IPS-20b (cell line): ENCODE results near the gene ATP5F1E.
"Not testable (repeated sequence)": the region's sequence is repeated elsewhere in the genome, so short reads cannot be mapped to it uniquely, and the experiment has no call there.

Experiments
- H3K27ac ChIP-seq: one replicate; pipeline ENCODE4 v1.5.1; 2013; ENCODE audit warnings: low read length
- H3K27me3 ChIP-seq: 2 replicates; pipeline ENCODE4 v1.6.1; 2013; ENCODE audit warnings: mild to moderate bottlenecking, low read length, inconsistent platforms; ENCODE audit not compliant: insufficient read depth
- H3K36me3 ChIP-seq: 2 replicates; pipeline ENCODE4 v1.6.1; 2013; ENCODE audit warnings: low read depth, mild to moderate bottlenecking, inconsistent platforms, low read length, moderate library complexity; ENCODE audit not compliant: insufficient read depth
- H3K4me1 ChIP-seq: 2 replicates; pipeline ENCODE4 v1.6.1; 2013; ENCODE audit warnings: mild to moderate bottlenecking, control low read depth, inconsistent platforms, low read length, moderate library complexity; ENCODE audit not compliant: insufficient read depth
- H3K4me3 ChIP-seq: 2 replicates; pipeline ENCODE4 v1.5.1; 2013; ENCODE audit warnings: mild to moderate bottlenecking, low read length, inconsistent platforms
- H3K9ac ChIP-seq: 2 replicates; pipeline ENCODE4 v1.6.1; 2013; ENCODE audit warnings: low read depth, mild to moderate bottlenecking, inconsistent platforms, low read length, moderate library complexity
- H3K9me3 ChIP-seq: 2 replicates; pipeline ENCODE4 v1.6.1; 2013; ENCODE audit warnings: mild to moderate bottlenecking, low read depth, low read length, inconsistent platforms; ENCODE audit not compliant: insufficient read depth

ATP5F1E gene

GRCh38 chr20:58983115-58983468 lies 49.0 kb downstream of the ATP5F1E start:
- H3K4me1 ChIP-seq, H3K9me3 ChIP-seq, H3K4me3 ChIP-seq, H3K27ac ChIP-seq, H3K9ac ChIP-seq, H3K27me3 ChIP-seq: not testable (repeated sequence)
- peaks cover 24% of the 10 kb centered on the region for H3K36me3 ChIP-seq

- Histone ChIP-seq H3K27me3 (no peaks in the 10 kb centered on the region; the same call in 1 of the 2 replicates), H3K4me3 (peak overlapping the region; percentile 91; the same call in 1 of the 2 replicates), H3K9ac (no peak overlapping the region), H3K36me3 (peaks cover 19% of the 10 kb centered on the region), H3K27ac (no peak overlapping the region), H3K9me3 (no peaks in the 10 kb centered on the region), H3K4me1 (peaks cover 11% of the 10 kb centered on the region)
These were observed 49.6 kb downstream of the ATP5F1E start for GRCh38 chr20:58982406-58983114.

GRCh38 chr20:58981628-58982364 lies 50.3 kb downstream of the ATP5F1E start:
- Histone ChIP-seq H3K36me3 (peaks cover 11% of the 10 kb centered on the region), H3K4me3 (peak overlapping the region; percentile 91), H3K27ac (peak overlapping the region; percentile 64), H3K27me3 (no peaks in the 10 kb centered on the region; the same call in 1 of the 2 replicates), H3K9me3 (no peaks in the 10 kb centered on the region), H3K9ac (peak overlapping the region; percentile 91), H3K4me1 (peaks cover 11% of the 10 kb centered on the region)

- Histone ChIP-seq H3K9ac (peak within 1 kb of the TSS; percentile 91), H3K4me3 (peak within 1 kb of the TSS; percentile 91), H3K4me1 (peaks cover 11% of the 10 kb centered on the region), H3K36me3 (peaks cover 3% of the 10 kb centered on the region; the same call in 1 of the 2 replicates), H3K27me3 (no peaks in the 10 kb centered on the region; the same call in 1 of the 2 replicates), H3K9me3 (no peaks in the 10 kb centered on the region), H3K27ac (peak within 1 kb of the TSS; percentile 64)
These were observed 51.2 kb downstream of the ATP5F1E start, which contains the start of gene NELFCD for GRCh38 chr20:58980711-58981627. TSS of gene NELFCD (plus strand) at chr20:58981256. CDS start at chr20:58981310, 54 bp downstream.

- no peak overlapping the region for H3K4me3 ChIP-seq
- H3K9ac ChIP-seq, result no peak overlapping the region
- H3K27me3 ChIP-seq, result no peaks in the 10 kb centered on the region; the same call in 1 of the 2 replicates
- peaks cover 3% of the 10 kb centered on the region; the same call in 1 of the 2 replicates for H3K4me1 ChIP-seq
- H3K36me3 ChIP-seq, result no peaks in the 10 kb centered on the region
- H3K27ac ChIP-seq, result no peak overlapping the region
- H3K9me3 ChIP-seq, result no peaks in the 10 kb centered on the region
These were observed 53.6 kb downstream of the ATP5F1E start for GRCh38 chr20:58978351-58979190.

GRCh38 chr20:58976061-58976730 lies 55.9 kb downstream of the ATP5F1E start:
- Histone ChIP-seq H3K36me3 (no peaks in the 10 kb centered on the region), H3K9me3 (no peaks in the 10 kb centered on the region), H3K27ac (no peak overlapping the region), H3K4me1 (peaks cover 3% of the 10 kb centered on the region; the same call in 1 of the 2 replicates), H3K9ac (no peak overlapping the region), H3K27me3 (no peaks in the 10 kb centered on the region; the same call in 1 of the 2 replicates), H3K4me3 (no peak overlapping the region)
